GM23338 (cell line): ENCODE data around the gene CORO2A.

Experiments used
- CTCF ChIP-seq, 2 experiments: fragments of 200-600 bp in 1 of 2; sonication (generic) in 1 of 2; conservative IDR thresholded peaks; 2 replicates each; pipeline versions ENCODE4 v1.5.1 to v1.6.1; 2016 to 2017; ENCODE audit warnings: antibody characterized with exemption in 2 of 2, low read depth in 2 of 2, mild to moderate bottlenecking in 2 of 2, moderate library complexity in 1 of 2
- POLR2AphosphoS5 ChIP-seq: IDR thresholded peaks from 2 replicates; pipeline ENCODE4 v1.6.1; 2016; ENCODE audit warnings: antibody characterized with exemption, low read depth

- no peak for TF ChIP-seq CTCF (conservative IDR thresholded peaks at IDR 0.05; ENCODE audit: low read depth in 2 of 2)
- no peak for TF ChIP-seq POLR2AphosphoS5
Observed at GRCh38 chr9:98171176-98171925, 21.1 kb downstream of the CORO2A start.
